Upper lobe of right lung (tissue), 1 donor: ENCODE measurements around the gene AGPAT3. TPM values are rescaled to one million over a fixed set of nuclear protein-coding genes. Genes with fewer than 3 reads are reported as not detected.
"Not testable (repeated sequence)": the region's sequence is repeated elsewhere in the genome, so short reads cannot be mapped to it uniquely, and the experiment has no call there.

ENCODE experiments used
- ATAC-seq: fragments of 200-7000 bp; cut with Tn5 transposase; one replicate; pipeline ENCODE4 v1.9.1; 2020; ENCODE audit warnings: mild to moderate bottlenecking, moderate library complexity
- DNase-seq: peaks from one replicate; pipeline ENCODE4 v3.0.0-alpha.2; 2020
- H3K27ac ChIP-seq: fragments of 200-600 bp; one replicate; pipeline ENCODE4 v1.8.0; 2022
- H3K27me3 ChIP-seq: fragments of 200-600 bp; one replicate; pipeline ENCODE4 v1.8.0; 2022; ENCODE audit warnings: mild to moderate bottlenecking
- H3K36me3 ChIP-seq: fragments of 200-600 bp; one replicate; pipeline ENCODE4 v1.8.0; 2022
- H3K4me1 ChIP-seq: fragments of 200-600 bp; one replicate; pipeline ENCODE4 v1.8.0; 2022
- H3K4me3 ChIP-seq: fragments of 200-600 bp; one replicate; pipeline ENCODE4 v1.8.0; 2022; ENCODE audit warnings: mild to moderate bottlenecking
- H3K9me3 ChIP-seq: fragments of 200-600 bp; one replicate; pipeline ENCODE4 v1.8.0; 2022
- intact Hi-C: fragments of 100-400 bp; cut with DNase I; formaldehyde crosslinking; loops from one replicate; pipeline ENCODE4 v1.11.0; 2022
- total RNA-seq: library from RNA; stranded (reverse); fragmentation: NEBNext Ultra II Directional; extraction: Animal tissue kit (Norgen Biotek cat#: 25700); gene quantifications from one replicate; pipeline ENCODE4 v1.2.1, GENCODE V29; 2021
- TF ChIP-seq, protein P1 (sequence below): fragments of 200-600 bp; IDR thresholded peaks from one replicate; pipeline ENCODE4 v1.8.0; 2022; ENCODE audit warnings: antibody characterized with exemption
- donor health status: DM: no; HTN: yes; CAD: no; lungs with severe emphysema.

AGPAT3 gene
- total RNA-seq, 1 donor from 2014 or later, result 86.0 TPM

GRCh38 chr21:43836616-43837015 lies 28.4 kb upstream of the AGPAT3 start:
- Histone ChIP-seq H3K27me3 (peaks cover 6% of the 10 kb centered on the region), H3K9me3 (no peaks in the 10 kb centered on the region), H3K27ac (no peak overlapping the region), H3K4me3 (no peak overlapping the region), H3K4me1 (peaks cover 11% of the 10 kb centered on the region), H3K36me3 (no peaks in the 10 kb centered on the region)
- no peak for DNase-seq
- no peak for ATAC-seq
- intact Hi-C loops, result no loop called here
- TF ChIP-seq, protein P1, sequence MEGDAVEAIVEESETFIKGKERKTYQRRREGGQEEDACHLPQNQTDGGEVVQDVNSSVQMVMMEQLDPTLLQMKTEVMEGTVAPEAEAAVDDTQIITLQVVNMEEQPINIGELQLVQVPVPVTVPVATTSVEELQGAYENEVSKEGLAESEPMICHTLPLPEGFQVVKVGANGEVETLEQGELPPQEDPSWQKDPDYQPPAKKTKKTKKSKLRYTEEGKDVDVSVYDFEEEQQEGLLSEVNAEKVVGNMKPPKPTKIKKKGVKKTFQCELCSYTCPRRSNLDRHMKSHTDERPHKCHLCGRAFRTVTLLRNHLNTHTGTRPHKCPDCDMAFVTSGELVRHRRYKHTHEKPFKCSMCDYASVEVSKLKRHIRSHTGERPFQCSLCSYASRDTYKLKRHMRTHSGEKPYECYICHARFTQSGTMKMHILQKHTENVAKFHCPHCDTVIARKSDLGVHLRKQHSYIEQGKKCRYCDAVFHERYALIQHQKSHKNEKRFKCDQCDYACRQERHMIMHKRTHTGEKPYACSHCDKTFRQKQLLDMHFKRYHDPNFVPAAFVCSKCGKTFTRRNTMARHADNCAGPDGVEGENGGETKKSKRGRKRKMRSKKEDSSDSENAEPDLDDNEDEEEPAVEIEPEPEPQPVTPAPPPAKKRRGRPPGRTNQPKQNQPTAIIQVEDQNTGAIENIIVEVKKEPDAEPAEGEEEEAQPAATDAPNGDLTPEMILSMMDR, result no peak

GRCh38 chr21:43840259-43840658 lies 24.8 kb upstream of the AGPAT3 start:
- no peak overlapping the region for H3K4me3 ChIP-seq
- no peaks in the 10 kb centered on the region for H3K9me3 ChIP-seq
- ATAC-seq, result no peak
- H3K27ac ChIP-seq, result no peak overlapping the region
- H3K27me3 ChIP-seq, result no peaks in the 10 kb centered on the region
- DNase-seq, result no peak
- peaks cover 9% of the 10 kb centered on the region for H3K4me1 ChIP-seq
- no peaks in the 10 kb centered on the region for H3K36me3 ChIP-seq
- TF ChIP-seq, protein P1, result no peak
- intact Hi-C loops, result no loop called here

GRCh38 chr21:43842742-43843141 lies 22.3 kb upstream of the AGPAT3 start:
- DNase-seq (no peak), ATAC-seq (no peak)
- no peaks in the 10 kb centered on the region for H3K27me3 ChIP-seq
- intact Hi-C loops, result no loop called here
- H3K27ac ChIP-seq, result no peak overlapping the region
- TF ChIP-seq, protein P1, result no peak
- H3K9me3 ChIP-seq, result no peaks in the 10 kb centered on the region
- peaks cover 6% of the 10 kb centered on the region for H3K4me1 ChIP-seq
- no peak overlapping the region for H3K4me3 ChIP-seq
- H3K36me3 ChIP-seq, result no peaks in the 10 kb centered on the region

GRCh38 chr21:43844906-43845305 lies 20.1 kb upstream of the AGPAT3 start:
- H3K4me3 ChIP-seq, ATAC-seq, DNase-seq, H3K4me1 ChIP-seq, H3K36me3 ChIP-seq, H3K9me3 ChIP-seq, H3K27ac ChIP-seq, H3K27me3 ChIP-seq, intact Hi-C loops: not testable (repeated sequence)

DNA sequence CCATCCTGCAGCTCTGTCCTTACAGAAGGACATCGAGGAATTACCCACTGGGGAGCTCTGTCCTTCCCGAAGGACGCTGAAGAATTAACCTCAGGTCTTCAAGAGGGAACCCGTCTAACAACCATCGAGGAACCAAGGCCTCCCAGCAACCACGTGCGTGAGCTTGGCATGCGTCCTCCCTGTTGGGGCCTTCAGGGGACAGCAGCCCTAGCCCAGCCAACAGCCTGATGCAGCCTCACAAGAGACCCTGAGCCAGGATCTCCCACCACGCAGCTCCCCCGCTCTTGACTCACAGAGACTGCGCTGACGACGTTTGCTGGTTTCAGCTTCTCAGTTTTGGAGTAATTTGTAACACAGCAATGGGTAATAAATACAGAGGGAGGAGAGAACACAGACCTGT lies 19.6 kb upstream of the AGPAT3 start:
- Histone ChIP-seq H3K27ac (no peak overlapping the region), H3K27me3 (no peaks in the 10 kb centered on the region), H3K36me3 (no peaks in the 10 kb centered on the region), H3K4me1 (peaks cover 6% of the 10 kb centered on the region), H3K4me3 (no peak overlapping the region), H3K9me3 (no peaks in the 10 kb centered on the region)
- intact Hi-C loops, result no loop called here
- TF ChIP-seq, protein P1, result no peak
- no peak for ATAC-seq
- DNase-seq, result no peak

DNA sequence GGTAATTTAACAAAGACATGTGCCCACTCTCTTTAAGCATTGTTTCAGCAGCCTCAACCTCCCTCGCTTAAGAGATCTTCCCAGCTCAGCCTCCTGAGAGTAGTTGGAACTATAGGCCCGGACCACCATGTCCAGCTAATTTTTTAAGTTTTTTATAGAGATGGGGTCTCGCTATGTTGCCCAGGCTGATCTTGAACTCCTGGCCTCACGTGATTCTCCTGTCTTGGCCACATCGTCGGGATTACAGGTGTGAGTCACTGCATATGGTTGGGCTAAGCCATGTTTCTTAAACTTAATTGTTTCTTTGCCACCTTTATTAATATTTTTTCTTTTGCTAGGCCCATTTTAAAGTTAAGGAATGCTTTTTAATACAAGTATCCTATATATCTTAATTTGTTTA lies 18.6 kb upstream of the AGPAT3 start:
- Histone ChIP-seq H3K27me3 (no peaks in the 10 kb centered on the region), H3K9me3 (no peaks in the 10 kb centered on the region), H3K27ac (no peak overlapping the region), H3K4me1 (peaks cover 6% of the 10 kb centered on the region), H3K36me3 (no peaks in the 10 kb centered on the region), H3K4me3 (no peak overlapping the region)
- TF ChIP-seq, protein P1, result no peak
- intact Hi-C loops, result no loop called here
- no peak for ATAC-seq
- DNase-seq, result no peak
